Measurements from ENCODE around the gene AP2B1. TPM values are rescaled to one million over a fixed set of nuclear protein-coding genes. Genes with fewer than 3 reads are reported as not detected.

Gene AP2B1
- total RNA-seq, 2 donors from 2014 or later: 255 to 258 TPM

DNA sequence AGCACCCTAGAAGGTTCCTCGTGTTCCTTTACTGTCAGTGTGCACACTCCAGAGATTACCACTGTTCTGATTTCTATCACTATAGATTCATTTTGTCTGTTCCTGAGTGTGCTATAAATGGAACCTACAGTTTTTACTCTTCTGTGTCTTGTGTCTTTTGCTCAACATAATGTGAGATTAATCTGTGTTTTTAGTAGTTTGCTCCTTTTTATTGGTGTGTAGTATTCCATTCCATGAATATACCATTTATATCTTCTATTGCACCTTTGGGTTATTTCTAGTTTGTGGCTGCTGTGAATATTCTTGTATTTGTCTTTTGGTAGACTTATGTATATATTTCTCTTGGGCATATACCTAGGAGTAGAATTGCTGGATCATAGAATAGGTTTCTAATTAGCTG is 68.2 kb downstream of the AP2B1 start:
- 100% methylated on average over 1 of the region's 1 CpG for WGBS, 2 experiments (ENCODE audit: insufficient coverage in 1 of 2, insufficient read length in 1 of 2)
- H3K4me1 Mint-ChIP-seq: no peaks in the 10 kb centered on the region
- Histone ChIP-seq H3K36me3 (ENCODE audit: control insufficient read depth, insufficient read depth, low read length) (peaks cover 69% of the 10 kb centered on the region), H3K27me3 (ENCODE audit: control insufficient read depth, insufficient read depth, low read length, poor library complexity, severe bottlenecking) (no peaks in the 10 kb centered on the region), H3K9ac (ENCODE audit: extremely low read depth, low read length, poor library complexity, severe bottlenecking) (no peak overlapping the region), H3K9me3 (ENCODE audit: control insufficient read depth, low read length) (no peaks in the 10 kb centered on the region), H3K4me1 (ENCODE audit: control insufficient read depth, insufficient read depth, low read length) (no peaks in the 10 kb centered on the region), H3K4me3 (ENCODE audit: low read length) (no peak overlapping the region), H3K27ac (ENCODE audit: low read depth, low read length) (no peak overlapping the region)
- TF ChIP-seq CTCF (conservative IDR thresholded peaks at IDR 0.05): no peak
- H3K36me3 Mint-ChIP-seq (ENCODE audit: low read depth): peaks cover 51% of the 10 kb centered on the region
- H3K27me3 Mint-ChIP-seq (ENCODE audit: insufficient read depth): no peaks in the 10 kb centered on the region
- DNase-seq: no peak
- no peak overlapping the region for H3K27ac Mint-ChIP-seq
- H3K9me3 Mint-ChIP-seq: no peaks in the 10 kb centered on the region
- no peak overlapping the region for H3K4me3 Mint-ChIP-seq

DNA sequence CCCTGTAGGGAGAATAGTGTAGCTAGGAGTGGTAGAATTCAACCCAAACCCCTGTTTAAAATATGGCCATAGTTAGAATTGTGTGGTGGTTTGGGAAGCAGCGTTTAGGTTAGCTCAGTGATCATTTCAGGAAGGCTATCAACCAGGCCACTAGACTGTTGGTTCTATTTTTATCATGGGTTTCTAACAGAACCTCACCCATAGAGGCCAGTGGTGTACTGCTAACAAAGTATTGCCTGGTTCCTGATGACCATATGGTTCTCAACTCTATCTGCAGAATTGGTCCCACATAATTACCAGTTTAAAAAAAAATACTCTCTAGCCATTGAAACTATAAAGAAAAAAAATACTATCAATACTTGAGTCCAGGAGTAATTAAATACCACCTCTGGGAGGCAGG is 73.8 kb downstream of the AP2B1 start:
- Mint-ChIP-seq H3K4me1 (peaks cover under 1% of the 10 kb centered on the region), H3K36me3 (ENCODE audit: low read depth) (peaks cover 60% of the 10 kb centered on the region), H3K27me3 (ENCODE audit: insufficient read depth) (no peaks in the 10 kb centered on the region), H3K9me3 (no peaks in the 10 kb centered on the region), H3K4me3 (no peak overlapping the region), H3K27ac (no peak overlapping the region)
- DNase-seq: no peak
- 95 to 100% methylated on average over 1 of the region's 1 CpG for WGBS, 2 experiments (ENCODE audit: insufficient coverage in 1 of 2, insufficient read length in 1 of 2)
- Histone ChIP-seq H3K9ac (ENCODE audit: extremely low read depth, low read length, poor library complexity, severe bottlenecking) (no peak overlapping the region), H3K27me3 (ENCODE audit: control insufficient read depth, insufficient read depth, low read length, poor library complexity, severe bottlenecking) (no peaks in the 10 kb centered on the region), H3K36me3 (ENCODE audit: control insufficient read depth, insufficient read depth, low read length) (peaks cover 79% of the 10 kb centered on the region), H3K4me3 (ENCODE audit: low read length) (no peak overlapping the region), H3K4me1 (ENCODE audit: control insufficient read depth, insufficient read depth, low read length) (no peaks in the 10 kb centered on the region), H3K9me3 (ENCODE audit: control insufficient read depth, low read length) (no peaks in the 10 kb centered on the region), H3K27ac (ENCODE audit: low read depth, low read length) (no peak overlapping the region)
- TF ChIP-seq CTCF (conservative IDR thresholded peaks at IDR 0.05): peak; percentile 38

DNA sequence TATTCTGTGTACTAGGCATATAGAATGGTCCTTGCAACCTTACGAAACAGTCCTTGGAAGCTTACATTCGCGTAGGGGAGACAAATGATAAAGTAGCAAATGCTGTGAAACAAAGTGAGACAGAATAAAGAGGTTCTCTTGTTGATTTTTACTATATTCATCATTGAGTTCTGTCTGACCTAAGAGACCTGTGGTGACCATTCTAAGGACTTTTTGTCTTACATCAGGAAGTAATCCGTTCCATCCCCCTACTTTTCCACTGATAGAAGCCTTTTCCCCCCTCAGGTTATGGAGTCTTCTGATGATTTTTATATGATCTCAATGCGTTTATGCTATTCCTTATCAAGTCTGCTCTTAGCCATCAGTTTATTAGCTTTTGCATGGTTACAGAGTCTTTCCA is 77.6 kb downstream of the AP2B1 start:
- H3K27ac ChIP-seq (ENCODE audit: low read depth, low read length): no peak overlapping the region
- Mint-ChIP-seq H3K4me1 (peaks cover 13% of the 10 kb centered on the region), H3K9me3 (no peaks in the 10 kb centered on the region), H3K27me3 (ENCODE audit: insufficient read depth) (no peaks in the 10 kb centered on the region), H3K27ac (no peak overlapping the region), H3K4me3 (no peak overlapping the region), H3K36me3 (ENCODE audit: low read depth) (peaks cover 49% of the 10 kb centered on the region)
- H3K9ac ChIP-seq (ENCODE audit: extremely low read depth, low read length, poor library complexity, severe bottlenecking): no peak overlapping the region
- peaks cover 72% of the 10 kb centered on the region for H3K36me3 ChIP-seq (ENCODE audit: control insufficient read depth, insufficient read depth, low read length)
- no peak for DNase-seq
- TF ChIP-seq CTCF (conservative IDR thresholded peaks at IDR 0.05): no peak
- no peaks in the 10 kb centered on the region for H3K4me1 ChIP-seq (ENCODE audit: control insufficient read depth, insufficient read depth, low read length)
- no peaks in the 10 kb centered on the region for H3K27me3 ChIP-seq (ENCODE audit: control insufficient read depth, insufficient read depth, low read length, poor library complexity, severe bottlenecking)
- H3K4me3 ChIP-seq (ENCODE audit: low read length): no peak overlapping the region
- H3K9me3 ChIP-seq (ENCODE audit: control insufficient read depth, low read length): no peaks in the 10 kb centered on the region
- WGBS, 2 experiments (ENCODE audit: insufficient coverage in 1 of 2, insufficient read length in 1 of 2): 97 to 98% methylated on average over 4 to 5 of the region's 5 CpGs
